ENCODE data around the gene MBD6.

DNA sequence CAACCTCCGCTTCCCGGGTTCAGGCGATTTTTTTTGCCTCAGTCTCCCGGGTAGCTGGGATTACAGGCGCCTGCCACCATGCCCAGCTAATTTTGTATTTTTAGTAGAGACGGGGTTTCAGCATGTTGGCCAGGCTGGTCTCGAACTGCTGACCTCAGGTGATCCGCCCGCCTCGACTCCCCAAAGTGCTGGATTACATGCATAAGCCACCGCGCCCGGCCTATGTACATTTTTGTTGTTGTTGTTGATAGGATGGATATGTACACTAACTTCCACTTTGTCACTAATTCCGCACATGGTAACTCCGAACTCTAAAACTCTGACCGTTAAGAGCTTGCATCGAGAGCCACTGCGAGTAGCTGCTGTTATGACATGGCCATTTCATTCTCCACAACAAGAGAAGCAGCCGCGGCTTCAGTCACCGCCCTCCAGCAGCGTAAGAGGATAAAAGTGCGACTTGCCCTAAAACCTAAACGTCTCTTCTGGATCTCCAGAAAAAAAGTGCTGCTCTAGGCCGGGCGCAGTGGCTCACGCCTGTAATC lies 35.5 kb upstream of the MBD6 start:
- TF ChIP-seq, protein P1, sequence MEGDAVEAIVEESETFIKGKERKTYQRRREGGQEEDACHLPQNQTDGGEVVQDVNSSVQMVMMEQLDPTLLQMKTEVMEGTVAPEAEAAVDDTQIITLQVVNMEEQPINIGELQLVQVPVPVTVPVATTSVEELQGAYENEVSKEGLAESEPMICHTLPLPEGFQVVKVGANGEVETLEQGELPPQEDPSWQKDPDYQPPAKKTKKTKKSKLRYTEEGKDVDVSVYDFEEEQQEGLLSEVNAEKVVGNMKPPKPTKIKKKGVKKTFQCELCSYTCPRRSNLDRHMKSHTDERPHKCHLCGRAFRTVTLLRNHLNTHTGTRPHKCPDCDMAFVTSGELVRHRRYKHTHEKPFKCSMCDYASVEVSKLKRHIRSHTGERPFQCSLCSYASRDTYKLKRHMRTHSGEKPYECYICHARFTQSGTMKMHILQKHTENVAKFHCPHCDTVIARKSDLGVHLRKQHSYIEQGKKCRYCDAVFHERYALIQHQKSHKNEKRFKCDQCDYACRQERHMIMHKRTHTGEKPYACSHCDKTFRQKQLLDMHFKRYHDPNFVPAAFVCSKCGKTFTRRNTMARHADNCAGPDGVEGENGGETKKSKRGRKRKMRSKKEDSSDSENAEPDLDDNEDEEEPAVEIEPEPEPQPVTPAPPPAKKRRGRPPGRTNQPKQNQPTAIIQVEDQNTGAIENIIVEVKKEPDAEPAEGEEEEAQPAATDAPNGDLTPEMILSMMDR (IDR thresholded peaks at IDR 0.05) = no peak
- no peak for TF ChIP-seq POLR2A (IDR thresholded peaks at IDR 0.05)

Measured in uterus (tissue), 2 donors.